Ovary (tissue), 9 donors: ENCODE results near the gene HYI. TPM values are rescaled to one million over a fixed set of nuclear protein-coding genes. Genes with fewer than 3 reads are reported as not detected.

ENCODE experiments used
- DNase-seq, 5 donors: peaks; one replicate each; pipeline ENCODE4 v3.0.0-alpha.2; 2019 to 2020
- H3K27ac ChIP-seq, 2 donors: fragments of 200-600 bp; one replicate each; pipeline versions ENCODE4 v1.5.1 to v1.8.0; 2019 to 2022
- H3K27me3 ChIP-seq: fragments of 200-600 bp; one replicate; pipeline ENCODE4 v1.8.0; 2022
- H3K36me3 ChIP-seq: fragments of 200-600 bp; sonication (generic); one replicate; pipeline ENCODE4 v1.5.1; 2019
- H3K4me1 ChIP-seq: one replicate; pipeline ENCODE4 v1.8.1; 2013; ENCODE audit warnings: mild to moderate bottlenecking, moderate library complexity; ENCODE audit not compliant: insufficient read depth
- H3K4me3 ChIP-seq: fragments of 200-600 bp; sonication (generic); one replicate; pipeline ENCODE4 v1.5.1; 2017
- H3K9me3 ChIP-seq, 2 donors: fragments of 200-600 bp in 1 of 2; sonication (generic) in 1 of 2; one replicate each; pipeline versions ENCODE4 v1.5.1 to v1.8.1; 2013 to 2019; ENCODE audit warnings: mild to moderate bottlenecking in 1 of 2, moderate library complexity in 1 of 2
- EP300 ChIP-seq: sonication (generic); formaldehyde crosslinking; IDR thresholded peaks from one replicate; pipeline ENCODE4 v1.6.1; 2017; ENCODE audit warnings: antibody characterized with exemption
- POLR2A ChIP-seq: fragments of 450-650 bp; IDR thresholded peaks from one replicate; pipeline ENCODE4 v1.6.1; 2017; ENCODE audit warnings: antibody characterized with exemption, mild to moderate bottlenecking, moderate library complexity
- WGBS, 3 donors: extraction: QIAGEN DNeasy Blood & Tissue Kit in 1 of 3; methylation state at CpG; one replicate each; pipeline versions ENCODE4 v1.1.5 to v1.1.7; 2013 to 2017; 5-methylcytosine and 5-hydroxymethylcytosine counted together
- intact Hi-C, 4 donors: fragments of 100-400 bp; cut with DNase I; formaldehyde crosslinking; loops; one replicate each; pipeline versions ENCODE4 v1.11.0 to v1.15.1; 2022 to 2023
- polyA plus RNA-seq, 2 donors: library from polyadenylated mRNA; stranded (reverse); fragments of 200-250 nt in 1 of 2; fragments of 350-450 nt in 1 of 2; fragmentation: Illumina TruSeq in 1 of 2; extraction: RNeasy Lipid Tissue Mini Kit (QIAGEN cat#74804) in 1 of 2; gene quantifications; one replicate each; pipeline ENCODE4 v1.2.3, GENCODE V29; 2013 to 2014
- total RNA-seq, 7 donors: library from RNA; depleted of rRNA in 2 of 7; stranded (reverse); fragments of >200 nt in 2 of 7; fragmentation: NEBNext Ultra II Directional in 3 of 7; extraction: Animal tissue kit (Norgen Biotek cat#: 25700) in 3 of 7; gene quantifications; one replicate each; pipeline versions ENCODE4 v1.1.0 to v1.2.4, GENCODE V29; 2016 to 2023
- TF ChIP-seq, protein P1 (sequence below), 3 donors: fragments of 450-650 bp in 2 of 3; fragments of 200-600 bp in 1 of 3; IDR thresholded peaks; one replicate each; pipeline versions ENCODE4 v1.5.1 to v1.8.0; 2016 to 2022; ENCODE audit warnings: antibody characterized with exemption in 3 of 3, mild to moderate bottlenecking in 1 of 3
- donor health status: DM: no; HTN: no; CAD: no; lungs with moderate emphysema.
- donor health status: DM: no; HTN: no; CAD: no.
- donor health status: Bipolar disorder and iron deficiency.
- donor health status: DM: yes; HTN: yes; CAD: no.
- donor health status: DM: no; HTN: no; CAD: no.
- donor health status: DM: yes; HTN: yes; CAD: no.

HYI gene
- total and polyA plus RNA-seq, 9 donors, result 16.6 to 94.4 (median 77.2) TPM

DNA sequence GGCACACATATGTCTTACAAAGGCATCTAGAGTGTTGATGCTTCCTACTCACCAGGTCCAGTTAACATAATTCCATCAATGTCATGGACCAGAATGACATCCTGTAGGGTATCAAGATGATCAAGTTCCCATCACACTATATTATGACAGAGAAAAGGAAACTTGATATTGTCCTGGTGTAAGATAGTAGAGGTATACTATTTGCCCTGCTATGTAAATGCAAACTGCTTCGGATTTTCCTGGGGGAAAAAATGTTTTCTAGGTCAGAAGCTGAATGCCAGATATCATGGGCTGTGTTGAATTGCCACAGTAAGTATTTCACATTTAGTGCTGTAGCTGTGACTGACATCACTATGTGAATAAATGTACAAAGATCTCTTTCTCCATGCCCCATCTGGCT lies 16.2 kb upstream of the HYI start:
- H3K27me3 ChIP-seq, result no peaks in the 10 kb centered on the region
- 71 to 76% (median 73%) methylated on average over 1 of the region's 1 CpG for WGBS, 3 donors
- no peaks in the 10 kb centered on the region for H3K36me3 ChIP-seq
- H3K9me3 ChIP-seq, result no peaks in the 10 kb centered on the region
- no peak for DNase-seq
- H3K27ac ChIP-seq, result no peak overlapping the region
- no peak overlapping the region for H3K4me3 ChIP-seq
- intact Hi-C loops, result no loop called here
- TF ChIP-seq, protein P1, sequence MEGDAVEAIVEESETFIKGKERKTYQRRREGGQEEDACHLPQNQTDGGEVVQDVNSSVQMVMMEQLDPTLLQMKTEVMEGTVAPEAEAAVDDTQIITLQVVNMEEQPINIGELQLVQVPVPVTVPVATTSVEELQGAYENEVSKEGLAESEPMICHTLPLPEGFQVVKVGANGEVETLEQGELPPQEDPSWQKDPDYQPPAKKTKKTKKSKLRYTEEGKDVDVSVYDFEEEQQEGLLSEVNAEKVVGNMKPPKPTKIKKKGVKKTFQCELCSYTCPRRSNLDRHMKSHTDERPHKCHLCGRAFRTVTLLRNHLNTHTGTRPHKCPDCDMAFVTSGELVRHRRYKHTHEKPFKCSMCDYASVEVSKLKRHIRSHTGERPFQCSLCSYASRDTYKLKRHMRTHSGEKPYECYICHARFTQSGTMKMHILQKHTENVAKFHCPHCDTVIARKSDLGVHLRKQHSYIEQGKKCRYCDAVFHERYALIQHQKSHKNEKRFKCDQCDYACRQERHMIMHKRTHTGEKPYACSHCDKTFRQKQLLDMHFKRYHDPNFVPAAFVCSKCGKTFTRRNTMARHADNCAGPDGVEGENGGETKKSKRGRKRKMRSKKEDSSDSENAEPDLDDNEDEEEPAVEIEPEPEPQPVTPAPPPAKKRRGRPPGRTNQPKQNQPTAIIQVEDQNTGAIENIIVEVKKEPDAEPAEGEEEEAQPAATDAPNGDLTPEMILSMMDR (IDR thresholded peaks at IDR 0.05), result no peak
- no peak for TF ChIP-seq EP300
- no peak for TF ChIP-seq POLR2A
- H3K4me1 ChIP-seq, result no peaks in the 10 kb centered on the region

DNA sequence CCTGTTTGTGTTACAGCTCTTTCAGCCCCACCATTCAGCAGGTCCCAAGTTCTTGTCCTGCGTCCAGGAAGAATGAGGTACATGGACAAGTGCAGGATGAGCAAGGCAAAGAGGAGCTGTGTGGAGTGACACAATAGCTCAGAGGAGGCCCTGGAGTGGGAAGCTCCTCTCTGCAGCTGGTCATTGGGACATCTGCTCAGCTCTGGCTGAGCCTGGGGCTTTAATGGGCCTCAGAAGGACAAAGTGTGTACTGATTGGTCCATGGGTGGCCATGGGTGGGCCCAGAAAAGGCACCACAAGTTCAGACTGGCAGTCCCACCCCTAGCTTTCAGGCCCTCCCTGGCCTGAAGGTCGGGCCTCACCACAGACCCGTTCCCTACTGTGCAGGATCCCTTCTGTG lies 14.7 kb upstream of the HYI start:
- Histone ChIP-seq H3K36me3 (no peaks in the 10 kb centered on the region), H3K4me1 (no peaks in the 10 kb centered on the region), H3K27me3 (no peaks in the 10 kb centered on the region), H3K4me3 (no peak overlapping the region), H3K27ac (no peak overlapping the region), H3K9me3 (no peaks in the 10 kb centered on the region)
- DNase-seq, result no peak
- intact Hi-C loops, result no loop called here
- WGBS, 3 donors, result 85 to 95% (median 93%) methylated on average over 3 of the region's 3 CpGs
- no peak for TF ChIP-seq POLR2A
- TF ChIP-seq, protein P1 (IDR thresholded peaks at IDR 0.05), result no peak
- no peak for TF ChIP-seq EP300

DNA sequence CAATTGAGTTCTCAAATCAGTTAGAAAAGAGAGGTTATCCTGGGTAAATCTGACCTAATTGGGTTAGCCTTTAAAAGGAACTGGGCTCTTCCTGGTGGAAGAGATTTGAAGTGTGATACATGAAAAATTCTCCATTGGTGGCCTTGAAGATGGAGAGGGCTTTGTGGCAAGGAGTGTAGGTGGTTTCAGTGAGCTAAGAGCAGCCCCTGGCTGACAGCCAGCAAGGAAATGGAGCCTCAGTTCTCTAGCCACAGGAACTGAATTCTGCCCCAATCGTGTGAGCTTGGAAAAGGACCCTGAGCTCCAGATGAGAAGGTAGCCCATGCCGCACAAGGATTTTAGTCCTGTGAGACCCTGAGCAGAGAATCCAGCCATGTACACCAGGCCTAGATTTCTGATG lies 12.7 kb upstream of the HYI start:
- no peaks in the 10 kb centered on the region for H3K9me3 ChIP-seq
- no peak overlapping the region for H3K27ac ChIP-seq
- WGBS, 3 donors, result 64 to 72% (median 65%) methylated on average over 2 of the region's 2 CpGs
- H3K36me3 ChIP-seq, result no peaks in the 10 kb centered on the region
- no peak for DNase-seq
- H3K27me3 ChIP-seq, result no peaks in the 10 kb centered on the region
- H3K4me3 ChIP-seq, result no peak overlapping the region
- TF ChIP-seq POLR2A (no peak), EP300 (no peak)
- TF ChIP-seq, protein P1 (IDR thresholded peaks at IDR 0.05), result no peak
- intact Hi-C loops, result no loop called here
- no peaks in the 10 kb centered on the region for H3K4me1 ChIP-seq

DNA sequence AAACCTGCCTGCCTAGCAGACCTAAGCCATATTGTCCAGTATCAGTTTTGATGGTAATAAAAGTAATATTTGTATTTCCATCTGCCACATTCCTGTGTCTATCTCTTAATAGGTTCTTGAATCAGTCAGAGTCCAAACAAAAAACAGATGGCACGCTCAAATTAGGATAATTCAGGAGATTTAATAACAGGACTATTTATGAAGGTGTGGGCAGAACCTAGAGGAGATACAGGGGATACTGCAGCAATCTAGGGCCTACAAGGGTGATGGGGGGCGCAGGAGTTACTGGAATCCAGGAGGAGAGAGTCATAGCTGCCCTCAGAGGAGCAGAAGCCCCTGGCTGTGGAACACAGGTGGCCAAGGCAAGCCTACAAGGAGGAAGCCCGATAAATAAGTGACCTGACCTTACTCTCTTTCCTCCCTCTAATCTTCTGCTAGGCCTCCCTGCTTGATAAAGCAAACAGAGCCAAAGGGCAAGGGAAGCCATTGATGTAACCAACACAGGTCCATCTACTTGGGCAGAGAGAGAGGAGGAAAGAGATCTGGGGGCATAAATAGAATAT lies 11.9 kb upstream of the HYI start:
- Histone ChIP-seq H3K27ac (no peak overlapping the region), H3K27me3 (no peaks in the 10 kb centered on the region), H3K4me1 (no peaks in the 10 kb centered on the region), H3K9me3 (no peaks in the 10 kb centered on the region), H3K36me3 (no peaks in the 10 kb centered on the region), H3K4me3 (no peak overlapping the region)
- no peak for DNase-seq
- intact Hi-C loops, result no loop called here
- no peak for TF ChIP-seq EP300
- TF ChIP-seq, protein P1 (IDR thresholded peaks at IDR 0.05), result no peak
- no peak for TF ChIP-seq POLR2A
- whole genome bisulfite sequencing, 3 donors, result 54 to 59% (median 59%) methylated on average over 3 of the region's 3 CpGs
